GM10248 (cell line): Measurements from ENCODE around the gene KCNMA1.
"Not testable (repeated sequence)": the region's sequence is repeated elsewhere in the genome, so short reads cannot be mapped to it uniquely, and the experiment has no call there.

Source experiments
- CTCF ChIA-PET: fragments of 300-600 bp; sonication (Branson Sonifier 250); formaldehyde crosslinking; extraction: SDS; loops from one replicate; lab custom pipeline; 2021; ENCODE audit warnings: antibody characterized with exemption; lab: Yijun Ruan, JAX
- POLR2A ChIA-PET: fragments of 350-650 bp; sonication (Branson Sonifier 250); formaldehyde crosslinking; extraction: SDS; loops from one replicate; lab custom pipeline; 2020; ENCODE audit warnings: antibody characterized with exemption; lab: Yijun Ruan, JAX
- DNase-seq: peaks from one replicate; pipeline ENCODE4 v3.0.0; 2012; ENCODE audit errors: extremely low spot score
- TF ChIP-seq, protein P1 (sequence below): IDR thresholded peaks from 2 replicates; pipeline ENCODE4 v1.5.1; 2012; ENCODE audit warnings: mild to moderate bottlenecking, low read depth; ENCODE audit errors: extremely low read depth, missing control alignments, control extremely low read depth

The KCNMA1 gene

DNA sequence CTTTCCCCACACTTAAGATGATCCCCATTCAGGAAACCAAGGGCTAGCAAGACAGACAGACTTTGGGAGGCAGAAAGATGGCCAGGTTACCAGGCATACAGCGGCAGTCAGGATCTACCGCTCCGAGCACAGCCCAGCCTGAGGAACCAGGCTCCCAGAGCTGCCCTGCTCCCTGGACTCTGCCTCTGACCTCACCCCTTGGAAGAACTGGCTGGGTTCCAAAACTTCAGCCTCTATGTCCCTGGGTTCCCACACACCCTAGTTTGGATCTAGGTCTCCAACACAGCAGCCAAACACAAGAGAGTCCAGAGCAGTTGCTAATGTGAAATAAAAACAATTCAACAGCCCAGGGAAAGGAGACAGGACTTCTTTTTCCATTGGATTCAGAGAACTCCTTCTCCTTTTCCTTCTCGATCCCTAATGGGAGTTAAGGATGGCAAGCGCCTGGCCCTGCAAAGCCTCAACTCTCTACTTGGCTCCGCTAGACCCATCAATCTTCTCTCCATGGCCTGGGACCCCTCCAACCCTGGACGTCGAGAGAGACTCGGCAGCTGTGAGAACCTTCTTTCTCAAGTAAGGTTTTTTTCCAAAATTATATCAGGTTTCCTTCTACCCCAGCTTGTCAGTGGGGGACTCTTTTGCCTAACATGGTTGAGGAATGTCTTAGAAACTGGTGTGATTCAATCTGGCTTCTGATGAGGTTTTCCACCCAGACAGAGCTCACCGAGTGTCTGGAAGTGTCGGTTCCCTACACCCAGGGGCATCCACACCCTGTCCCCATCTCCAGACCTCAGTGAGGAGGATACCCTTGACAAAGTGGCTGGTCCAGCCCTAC lies 219.6 kb downstream of the KCNMA1 start:
- ChIA-PET CTCF (interaction anchor here (1.0 kb wide), 2 partner anchors 11 to 26 kb away, joined by 4 read pairs; no protein-coding TSS in a partner anchor), POLR2A (no interaction called here)
- TF ChIP-seq, protein P1, sequence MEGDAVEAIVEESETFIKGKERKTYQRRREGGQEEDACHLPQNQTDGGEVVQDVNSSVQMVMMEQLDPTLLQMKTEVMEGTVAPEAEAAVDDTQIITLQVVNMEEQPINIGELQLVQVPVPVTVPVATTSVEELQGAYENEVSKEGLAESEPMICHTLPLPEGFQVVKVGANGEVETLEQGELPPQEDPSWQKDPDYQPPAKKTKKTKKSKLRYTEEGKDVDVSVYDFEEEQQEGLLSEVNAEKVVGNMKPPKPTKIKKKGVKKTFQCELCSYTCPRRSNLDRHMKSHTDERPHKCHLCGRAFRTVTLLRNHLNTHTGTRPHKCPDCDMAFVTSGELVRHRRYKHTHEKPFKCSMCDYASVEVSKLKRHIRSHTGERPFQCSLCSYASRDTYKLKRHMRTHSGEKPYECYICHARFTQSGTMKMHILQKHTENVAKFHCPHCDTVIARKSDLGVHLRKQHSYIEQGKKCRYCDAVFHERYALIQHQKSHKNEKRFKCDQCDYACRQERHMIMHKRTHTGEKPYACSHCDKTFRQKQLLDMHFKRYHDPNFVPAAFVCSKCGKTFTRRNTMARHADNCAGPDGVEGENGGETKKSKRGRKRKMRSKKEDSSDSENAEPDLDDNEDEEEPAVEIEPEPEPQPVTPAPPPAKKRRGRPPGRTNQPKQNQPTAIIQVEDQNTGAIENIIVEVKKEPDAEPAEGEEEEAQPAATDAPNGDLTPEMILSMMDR, result no peak
- DNase-seq, result no peak

DNA sequence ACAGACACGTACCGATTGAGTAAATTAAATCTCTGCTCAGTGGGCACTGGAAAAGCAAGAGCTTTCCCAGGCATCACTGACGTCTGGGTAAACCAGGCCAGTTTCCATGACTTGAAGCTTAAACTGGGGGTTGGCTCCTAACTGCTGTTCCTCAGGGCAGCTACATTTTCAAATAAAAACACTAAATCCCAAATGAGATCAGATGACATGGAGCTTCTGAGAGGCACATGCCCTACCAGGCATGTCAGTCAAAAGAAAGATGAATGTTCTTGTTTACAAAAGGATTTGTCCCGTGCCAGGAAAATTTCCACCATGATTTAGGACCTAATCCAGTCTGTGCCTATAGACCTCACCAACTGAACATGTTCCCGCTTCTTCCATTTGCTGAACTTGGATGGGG lies 220.2 kb downstream of the KCNMA1 start:
- DNase-seq, result no peak
- ChIA-PET CTCF (interaction anchor here (1.0 to 1.8 kb wide), 3 partner anchors 11 to 224 kb away, joined by 4 to 6 read pairs (median 4); no protein-coding TSS in a partner anchor), POLR2A (no interaction called here)
- TF ChIP-seq, protein P1, result no peak

DNA sequence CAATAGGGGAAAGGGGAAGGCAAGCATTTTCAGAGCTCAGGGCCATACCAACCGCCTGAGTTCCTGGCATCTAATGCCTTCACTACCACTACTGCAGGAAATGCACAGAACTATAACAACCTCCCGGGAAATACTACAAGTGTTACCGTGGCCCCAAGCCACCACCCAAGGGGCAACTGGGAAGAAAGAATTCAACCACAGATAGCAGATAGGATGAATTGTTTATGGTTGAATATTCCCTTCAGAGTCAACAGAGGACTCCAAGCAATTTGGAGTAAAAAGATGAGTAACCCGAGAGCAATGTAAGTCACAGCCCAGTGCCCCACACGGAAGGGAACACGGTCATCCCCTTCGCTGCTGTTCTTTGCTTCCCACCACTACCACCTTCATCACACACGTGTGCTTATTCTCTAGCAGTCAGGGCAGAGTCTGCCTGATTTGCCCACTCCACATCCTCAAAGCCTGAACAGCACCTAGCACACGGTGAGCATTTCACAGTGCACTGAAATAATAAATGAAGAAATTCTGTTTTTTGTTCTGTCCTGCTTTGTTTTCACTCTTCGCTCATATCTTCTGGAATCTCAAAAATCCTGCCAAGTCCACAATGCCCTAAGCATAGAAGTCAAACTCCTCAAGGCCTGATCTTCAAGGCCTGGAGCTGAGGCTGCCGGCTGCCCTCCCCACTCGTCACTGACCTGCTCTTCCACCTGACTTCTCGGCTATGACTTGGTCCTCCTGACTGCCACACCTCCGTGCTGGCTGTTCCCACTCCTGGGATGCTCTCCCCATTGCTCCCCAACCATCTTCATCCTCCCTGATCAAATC lies 221.1 kb downstream of the KCNMA1 start:
- POLR2A ChIA-PET, result no interaction called here
- CTCF ChIA-PET, result interaction anchor here (1.0 to 1.8 kb wide), 4 partner anchors 12 to 225 kb away, joined by 4 to 6 read pairs (median 4); no protein-coding TSS in a partner anchor
- TF ChIP-seq, protein P1, result no peak
- no peak for DNase-seq

DNA sequence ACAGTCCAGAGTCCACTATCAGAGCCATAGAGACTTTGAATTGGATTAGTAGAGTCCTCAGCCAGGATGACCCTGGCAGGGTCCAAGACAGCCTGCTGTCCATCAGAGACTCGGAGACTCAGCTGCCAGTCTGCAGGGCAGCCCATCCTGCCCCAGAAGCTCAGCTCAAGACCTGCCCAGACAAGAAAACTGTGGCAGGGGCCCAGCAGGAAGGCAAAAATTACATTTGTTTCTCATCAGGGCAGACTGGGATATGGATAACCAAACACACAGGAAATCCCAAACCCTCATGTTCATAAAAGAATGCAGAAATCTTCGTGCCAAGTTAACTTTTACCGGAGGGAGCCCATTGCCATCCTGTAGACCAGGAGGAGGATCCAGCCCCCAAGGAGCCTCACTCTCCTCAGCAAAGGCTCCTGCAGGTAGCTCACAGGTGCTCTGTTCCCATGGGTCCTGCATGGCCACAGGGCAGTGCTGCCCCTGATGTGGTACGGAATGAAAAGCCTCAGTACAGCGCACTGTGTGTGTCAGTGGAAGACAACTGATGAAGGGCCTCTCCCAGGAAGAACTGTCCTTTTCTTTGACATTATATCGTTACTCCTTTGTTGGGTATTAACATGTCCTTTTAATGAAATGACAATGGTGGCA lies 222.2 kb downstream of the KCNMA1 start:
- TF ChIP-seq, protein P1, result no peak
- no peak for DNase-seq
- CTCF ChIA-PET, result interaction anchor here (0.8 to 1.8 kb wide), 3 partner anchors 9 to 23 kb away, joined by 3 to 5 read pairs (median 4); no protein-coding TSS in a partner anchor
- POLR2A ChIA-PET, result no interaction called here

DNA sequence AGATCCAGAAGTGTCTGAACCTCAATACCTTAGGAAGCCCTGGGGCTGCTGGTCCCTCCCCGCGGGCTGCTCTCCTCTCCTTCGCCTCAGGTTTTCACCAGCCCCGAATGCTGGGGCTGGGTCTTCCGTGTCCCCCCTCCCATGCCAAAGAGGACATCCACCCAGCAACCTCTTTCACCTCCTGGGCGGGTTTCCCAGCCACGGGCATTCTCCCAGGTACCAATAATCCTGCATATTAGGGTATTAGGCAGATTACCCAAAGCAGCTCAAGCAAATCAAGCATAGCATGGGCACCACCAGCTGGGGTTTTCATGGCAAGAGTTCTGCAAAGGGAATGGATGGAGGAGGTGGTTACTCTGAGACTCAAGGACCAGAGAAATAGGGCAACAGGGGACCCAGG lies 224.4 kb downstream of the KCNMA1 start:
- CTCF ChIA-PET, result interaction anchor here (0.7 to 1.6 kb wide), 3 partner anchors 13 to 230 kb away, joined by 3 to 6 read pairs (median 4); no protein-coding TSS in a partner anchor
- TF ChIP-seq, protein P1, result no peak
- POLR2A ChIA-PET, result no interaction called here
- DNase-seq, result no peak

DNA sequence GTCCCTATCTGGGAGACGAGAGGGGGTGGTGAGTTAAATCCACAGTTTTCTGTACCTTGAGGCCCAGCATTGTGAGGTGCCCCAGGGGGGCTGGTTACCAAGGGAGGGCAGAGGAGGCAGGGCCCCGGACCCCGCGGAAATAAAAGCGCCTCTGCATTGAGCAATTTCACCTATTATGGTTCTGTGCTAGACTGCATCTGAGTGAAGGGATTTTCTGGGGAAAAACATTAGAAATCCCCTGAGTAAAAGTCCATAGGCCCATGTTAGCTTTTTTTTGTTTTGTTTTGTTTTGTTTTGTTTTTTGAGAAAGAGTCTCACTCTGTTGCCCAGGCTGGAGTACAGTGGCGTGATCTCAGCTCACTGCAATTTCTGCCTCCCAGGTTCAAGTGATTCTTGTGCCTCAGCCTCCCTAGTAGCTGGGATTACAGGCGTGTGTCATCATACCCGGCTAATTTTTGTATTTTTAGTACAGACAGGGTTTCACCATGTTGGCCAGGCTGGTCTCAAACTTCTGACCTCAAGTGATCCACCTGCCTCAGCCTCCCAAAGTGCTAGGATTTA lies 225.0 kb downstream of the KCNMA1 start:
- CTCF ChIA-PET, result interaction anchor here (1.2 kb wide), 1 partner anchor 230 kb away, joined by 6 read pairs; no protein-coding TSS in a partner anchor
- POLR2A ChIA-PET, DNase-seq: not testable (repeated sequence)
